Effector memory CD4-positive, alpha-beta T cell (primary cell): ENCODE data around the gene DEK.
"Not testable (repeated sequence)": the region's sequence is repeated elsewhere in the genome, so short reads cannot be mapped to it uniquely, and the experiment has no call there.

Experiments used
- DNase-seq, 3 donors: peaks; one replicate each; pipeline ENCODE4 v3.0.0-alpha.2; 2020
- H3K27ac ChIP-seq: 2 replicates; pipeline ENCODE4 v1.7.0; 2013; ENCODE audit warnings: mild to moderate bottlenecking, low read length, moderate library complexity; ENCODE audit not compliant: insufficient read depth, poor library complexity, severe bottlenecking
- H3K27me3 ChIP-seq: replicated peaks from 2 replicates; pipeline ENCODE4 v1.7.0; 2013; ENCODE audit warnings: mild to moderate bottlenecking, low read length; ENCODE audit not compliant: insufficient read depth, control insufficient read depth, poor library complexity, severe bottlenecking
- H3K36me3 ChIP-seq: 2 replicates; pipeline ENCODE4 v1.7.0; 2013; ENCODE audit warnings: mild to moderate bottlenecking, low read length, moderate library complexity; ENCODE audit not compliant: control insufficient read depth, insufficient read depth
- H3K4me1 ChIP-seq: 2 replicates; pipeline ENCODE4 v1.7.0; 2013; ENCODE audit warnings: low read length, mild to moderate bottlenecking; ENCODE audit not compliant: control insufficient read depth, insufficient read depth, poor library complexity, severe bottlenecking
- H3K4me3 ChIP-seq: 2 replicates; pipeline ENCODE4 v1.7.0; 2013; ENCODE audit warnings: low read length, low read depth, mild to moderate bottlenecking; ENCODE audit not compliant: insufficient read depth, poor library complexity, severe bottlenecking
- H3K9me3 ChIP-seq: 2 replicates; pipeline ENCODE4 v1.7.0; 2013; ENCODE audit warnings: mild to moderate bottlenecking, low read length, moderate library complexity; ENCODE audit not compliant: control insufficient read depth

The DEK gene

DNA sequence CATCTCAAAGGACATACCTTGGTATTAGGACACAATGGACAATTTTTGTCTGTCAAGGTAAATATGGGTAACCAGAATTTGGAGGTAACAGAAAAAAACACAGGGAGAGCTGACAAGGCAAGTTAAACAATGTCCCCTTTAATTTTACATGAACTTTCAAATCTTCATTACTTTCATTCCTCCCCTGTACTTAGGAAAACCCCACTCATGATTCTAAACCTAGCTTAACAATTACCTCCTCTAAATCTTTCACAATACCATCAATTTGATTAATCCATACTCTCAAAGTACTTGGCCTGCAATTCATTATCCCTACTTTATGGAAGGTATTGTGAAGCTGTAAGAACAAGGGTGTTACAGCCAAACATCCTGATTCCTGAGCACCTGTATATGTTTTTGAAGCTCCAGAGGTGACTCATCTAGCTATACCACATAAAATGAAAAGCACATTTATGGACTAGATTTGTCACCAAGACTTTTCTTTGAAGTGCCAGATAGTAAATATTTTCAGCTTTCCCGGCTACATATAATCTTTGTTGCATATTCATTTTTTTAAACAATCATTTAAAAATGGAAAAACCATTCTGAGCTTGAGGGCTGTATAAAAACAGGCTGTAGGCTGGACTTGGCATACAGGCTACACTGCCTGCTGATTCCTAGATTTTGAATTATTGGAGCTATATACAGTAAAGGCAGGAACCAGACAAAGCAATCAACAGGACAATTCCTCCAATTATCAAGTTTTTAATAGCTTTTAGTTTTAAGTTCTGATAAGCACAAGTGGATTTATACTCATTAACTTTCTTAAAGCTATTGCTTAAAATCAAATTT, 22.9 kb downstream of the DEK start:
- H3K36me3 ChIP-seq: peaks cover 20% of the 10 kb centered on the region
- H3K27me3 ChIP-seq: no peaks in the 10 kb centered on the region
- peaks cover 3% of the 10 kb centered on the region for H3K4me1 ChIP-seq
- no peak overlapping the region for H3K27ac ChIP-seq
- no peaks in the 10 kb centered on the region for H3K9me3 ChIP-seq
- no peak for DNase-seq
- no peak overlapping the region for H3K4me3 ChIP-seq

- H3K4me1 ChIP-seq: peaks cover 3% of the 10 kb centered on the region
- DNase-seq: no peak
- no peak overlapping the region for H3K4me3 ChIP-seq
- no peak overlapping the region for H3K27ac ChIP-seq
- peaks cover 17% of the 10 kb centered on the region for H3K36me3 ChIP-seq
- H3K9me3 ChIP-seq: no peaks in the 10 kb centered on the region
- H3K27me3 ChIP-seq: no peaks in the 10 kb centered on the region
Observed at GRCh38 chr6:18240230-18240629, 24.1 kb downstream of the DEK start.

GRCh38 chr6:18237167-18237566, 27.2 kb downstream of the DEK start:
- H3K36me3 ChIP-seq: peaks cover 24% of the 10 kb centered on the region
- H3K9me3 ChIP-seq: no peaks in the 10 kb centered on the region
- H3K27me3 ChIP-seq: no peaks in the 10 kb centered on the region
- no peak overlapping the region for H3K27ac ChIP-seq
- no peak for DNase-seq
- H3K4me3 ChIP-seq: no peak overlapping the region
- H3K4me1 ChIP-seq: no peaks in the 10 kb centered on the region

DNA sequence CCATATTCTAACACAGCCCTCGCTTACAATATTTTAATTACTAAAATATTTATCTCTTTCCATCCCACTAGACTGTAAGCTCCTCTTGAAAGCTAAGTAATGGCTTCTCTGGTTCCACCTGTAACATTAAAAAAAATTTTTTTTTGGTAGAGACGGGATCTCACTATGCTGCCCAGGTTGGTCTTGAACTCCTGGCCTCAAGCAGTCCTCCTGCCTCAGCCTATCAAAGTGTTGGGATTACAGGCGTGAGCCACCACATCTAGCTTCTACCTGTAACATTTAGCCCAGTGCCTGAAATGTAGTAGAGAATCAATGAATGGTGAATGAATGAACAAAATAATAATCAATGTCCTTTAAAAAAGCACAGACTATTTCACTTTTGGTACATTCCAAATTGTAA, 28.8 kb downstream of the DEK start:
- no peaks in the 10 kb centered on the region for H3K9me3 ChIP-seq
- peaks cover 24% of the 10 kb centered on the region for H3K36me3 ChIP-seq
- no peaks in the 10 kb centered on the region for H3K27me3 ChIP-seq
- no peak overlapping the region for H3K4me3 ChIP-seq
- DNase-seq: no peak
- no peak overlapping the region for H3K27ac ChIP-seq
- no peaks in the 10 kb centered on the region for H3K4me1 ChIP-seq

DNA sequence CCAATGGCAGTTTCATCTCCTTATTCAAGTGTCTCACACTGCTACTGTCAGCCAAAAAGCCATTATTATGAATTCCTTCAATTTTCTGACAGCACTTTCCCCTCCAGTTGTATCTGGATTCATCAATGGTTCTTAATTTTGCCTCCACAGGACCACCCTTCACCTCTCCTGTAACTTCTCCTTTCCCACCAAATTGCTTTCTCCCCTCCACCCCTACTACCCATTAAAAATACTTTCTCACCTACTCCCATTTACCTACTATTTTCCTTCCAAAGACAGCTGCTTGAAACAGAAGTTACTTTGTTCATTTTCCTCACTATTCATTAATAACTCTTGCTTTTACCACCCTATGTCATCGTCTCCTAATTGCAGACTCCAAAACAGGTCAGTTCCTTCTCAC, 29.8 kb downstream of the DEK start:
- no peak overlapping the region for H3K4me3 ChIP-seq
- no peak overlapping the region for H3K27ac ChIP-seq
- no peaks in the 10 kb centered on the region for H3K9me3 ChIP-seq
- peaks cover 24% of the 10 kb centered on the region for H3K36me3 ChIP-seq
- DNase-seq: no peak
- no peaks in the 10 kb centered on the region for H3K27me3 ChIP-seq
- H3K4me1 ChIP-seq: no peaks in the 10 kb centered on the region

GRCh38 chr6:18233770-18234169, 30.6 kb downstream of the DEK start:
- peaks cover 26% of the 10 kb centered on the region for H3K36me3 ChIP-seq
- not testable (repeated sequence) for H3K4me1 ChIP-seq, H3K9me3 ChIP-seq, DNase-seq, H3K27me3 ChIP-seq, H3K4me3 ChIP-seq, H3K27ac ChIP-seq

GRCh38 chr6:18231856-18232255, 32.5 kb downstream of the DEK start:
- peaks cover 37% of the 10 kb centered on the region for H3K36me3 ChIP-seq
- H3K9me3 ChIP-seq, H3K27ac ChIP-seq, H3K27me3 ChIP-seq, H3K4me1 ChIP-seq, H3K4me3 ChIP-seq, DNase-seq: not testable (repeated sequence)

DNA sequence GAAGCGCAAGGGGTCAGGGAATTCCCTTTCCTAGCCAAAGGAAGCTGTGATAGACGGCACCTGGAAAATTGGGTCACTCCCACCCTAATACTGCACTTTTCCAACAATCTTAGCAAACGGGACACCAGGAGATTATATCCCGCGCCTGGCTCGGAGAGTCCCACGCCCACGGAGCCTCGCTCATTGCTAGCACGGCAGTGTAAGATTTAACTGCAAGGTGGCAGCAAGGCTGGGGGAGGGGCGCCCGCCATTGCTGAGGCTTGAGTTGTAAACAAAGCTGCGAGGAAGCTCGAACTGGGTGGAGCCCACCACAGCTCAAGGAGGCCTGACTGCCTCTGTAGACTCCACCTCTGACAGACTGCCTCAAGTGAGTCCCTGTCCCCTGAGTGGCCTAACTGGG, 35.7 kb downstream of the DEK start:
- peaks cover 30% of the 10 kb centered on the region for H3K36me3 ChIP-seq
- not testable (repeated sequence) for H3K9me3 ChIP-seq, H3K4me3 ChIP-seq, H3K27me3 ChIP-seq, DNase-seq, H3K27ac ChIP-seq, H3K4me1 ChIP-seq

- not testable (repeated sequence) for H3K4me3 ChIP-seq, H3K4me1 ChIP-seq, H3K9me3 ChIP-seq, DNase-seq, H3K27me3 ChIP-seq, H3K27ac ChIP-seq
- H3K36me3 ChIP-seq: peaks cover 33% of the 10 kb centered on the region
Observed at GRCh38 chr6:18227166-18227565, 37.2 kb downstream of the DEK start.

GRCh38 chr6:18226451-18227105, 37.8 kb downstream of the DEK start:
- H3K27ac ChIP-seq, H3K9me3 ChIP-seq, H3K27me3 ChIP-seq, DNase-seq, H3K4me3 ChIP-seq, H3K4me1 ChIP-seq: not testable (repeated sequence)
- H3K36me3 ChIP-seq: peaks cover 37% of the 10 kb centered on the region
